GM12878 (cell line): ENCODE data around the gene ULBP2. TPM values are rescaled to one million over a fixed set of nuclear protein-coding genes. Genes with fewer than 3 reads are reported as not detected.
"Not testable (repeated sequence)": the region's sequence is repeated elsewhere in the genome, so short reads cannot be mapped to it uniquely, and the experiment has no call there.

Experiments
- ATAC-seq: fragments of 200-7000 bp; cut with Tn5 transposase; 3 replicates; pipeline ENCODE4 v1.9.1; 2020; ENCODE audit warnings: mild to moderate bottlenecking, moderate library complexity
- BruUV-seq: library from RNA; stranded (reverse); fragments of 400-500 nt; replicated peaks from 2 replicates; lab custom pipeline; 2021; lab: Mats Ljungman, UMichigan
- CTCF ChIA-PET: fragments of 300-600 bp; sonication (Branson Sonifier 250); formaldehyde crosslinking; extraction: SDS; loops from one replicate; lab custom pipeline; 2021; ENCODE audit warnings: inconsistent platforms; lab: Yijun Ruan, JAX
- POLR2A ChIA-PET: fragments of 350-600 bp; formaldehyde crosslinking; extraction: SDS; loops from one replicate; lab custom pipeline; 2021; ENCODE audit warnings: inconsistent platforms; lab: Charles Lee
- RAD21 ChIA-PET: fragments of 300-600 bp; sonication (Branson Sonifier 250); formaldehyde crosslinking; loops from one replicate; lab custom pipeline; 2023; ENCODE audit warnings: antibody characterized with exemption; ENCODE audit not compliant: unreplicated experiment; lab: Charles Lee
- SMC1A ChIA-PET: fragments of 300-600 bp; sonication (Branson Sonifier 250); formaldehyde crosslinking; loops from one replicate; lab custom pipeline; 2023; ENCODE audit not compliant: unreplicated experiment, uncharacterized antibody; lab: Charles Lee
- DNase-seq: peaks from one replicate; pipeline ENCODE4 v3.0.0-alpha.2; 2011; ENCODE audit warnings: low read depth, low spot score
- FAIRE-seq: peaks from 3 replicates; lab custom pipeline; 2011; peaks lifted over from hg19 to GRCh38; lab: Jason Lieb, UNC
- H2AFZ ChIP-seq: 2 replicates; pipeline ENCODE4 v1.6.0; 2011; ENCODE audit warnings: low read depth, low read length, control low read depth; ENCODE audit not compliant: control insufficient read depth
- H3K27ac ChIP-seq: 2 replicates; pipeline ENCODE4 v1.5.1; 2011; ENCODE audit warnings: control low read depth; ENCODE audit not compliant: control insufficient read depth, insufficient read depth
- H3K27me3 ChIP-seq, 2 experiments: replicated peaks in 1 of 2; 2 replicates each; pipeline versions ENCODE4 v1.6.0 to v1.6.1; 2011; ENCODE audit warnings: low read length in 1 of 2; ENCODE audit not compliant: control insufficient read depth in 2 of 2, insufficient read depth in 2 of 2
- H3K36me3 ChIP-seq, 2 experiments: 2 replicates each; pipeline ENCODE4 v1.5.1; 2011; ENCODE audit warnings: low read length in 1 of 2; ENCODE audit not compliant: control insufficient read depth in 2 of 2, insufficient read depth in 2 of 2
- H3K4me1 ChIP-seq: 2 replicates; pipeline ENCODE4 v1.6.1; 2011; ENCODE audit warnings: mild to moderate bottlenecking, low read length, moderate library complexity, mixed read lengths; ENCODE audit not compliant: control insufficient read depth, insufficient read depth
- H3K4me2 ChIP-seq: 2 replicates; pipeline ENCODE4 v1.6.0; 2011; ENCODE audit warnings: control low read depth; ENCODE audit not compliant: control insufficient read depth, insufficient read depth
- H3K4me3 ChIP-seq: fragments of 200-600 bp; sonication (generic); 2 replicates; pipeline ENCODE4 v1.5.1; 2016
- H3K79me2 ChIP-seq: 2 replicates; pipeline ENCODE4 v1.6.0; 2011; ENCODE audit warnings: low read length; ENCODE audit not compliant: control insufficient read depth, insufficient read depth
- H3K9ac ChIP-seq: 2 replicates; pipeline ENCODE4 v1.8.0; 2011; ENCODE audit warnings: low read length, control low read depth, mixed read lengths; ENCODE audit not compliant: control insufficient read depth, insufficient read depth
- H3K9me3 ChIP-seq: replicated peaks from 3 replicates; pipeline ENCODE4 v1.5.1; 2011; ENCODE audit warnings: mild to moderate bottlenecking, low read length; ENCODE audit not compliant: control insufficient read depth, insufficient read depth
- H4K20me1 ChIP-seq: 2 replicates; pipeline ENCODE4 v1.6.0; 2011; ENCODE audit not compliant: control insufficient read depth, insufficient read depth
- CBFB ChIP-seq: IDR thresholded peaks from 2 replicates; pipeline ENCODE4 v1.6.1; 2016; ENCODE audit warnings: antibody characterized with exemption, low read depth
- E2F4 ChIP-seq: IDR thresholded peaks from 2 replicates; pipeline ENCODE4 v1.6.1; 2012; ENCODE audit warnings: low read depth, low read length, improper control_type of control experiment
- EP300 ChIP-seq, 2 experiments: fragments of 150-350 bp in 1 of 2; IDR thresholded peaks; 2 replicates each; pipeline ENCODE4 v1.6.1; 2011 to 2012; ENCODE audit warnings: low read depth in 2 of 2, low read length in 2 of 2, borderline replicate concordance in 1 of 2, improper control_type of control experiment in 1 of 2, inconsistent platforms in 1 of 2; ENCODE audit not compliant: control insufficient read depth in 1 of 2
- IRF4 ChIP-seq: IDR thresholded peaks from 2 replicates; pipeline ENCODE4 v1.6.1; 2011; ENCODE audit warnings: low read depth, low read length
- WGBS: methylation state at CpG from one replicate; pipeline ENCODE4 v1.1.6; 2016; ENCODE audit warnings: low lambda C conversion rate; ENCODE audit not compliant: insufficient replicate concordance, insufficient coverage; ENCODE audit errors: missing lambda C conversion rate; 5-methylcytosine and 5-hydroxymethylcytosine counted together
- in situ Hi-C: fragments of 300-500 bp; cut with MboI; formaldehyde crosslinking; loops from 9 replicates; pipeline ENCODE4 v1.14.3; 2018; ENCODE audit warnings: mixed read lengths
- intact Hi-C: fragments of 100-400 bp; cut with micrococcal nuclease; formaldehyde crosslinking; loops from one replicate; pipeline ENCODE4 v1.14.2; 2022; ENCODE audit not compliant: unreplicated experiment
- polyA plus RNA-seq, 11 experiments: library from polyadenylated mRNA; depleted of rRNA in 4 of 11; unstranded in 6 of 11; stranded (reverse) in 5 of 11; fragments of >200 nt; fragmentation: Nextera tagmentation in 4 of 11; fragmentation: Illumina TruSeq in 1 of 11; extraction: Ambion mirVana in 4 of 11; extraction: Trizol in 1 of 11; gene quantifications; 1 replicate in 1 of 11; 2 replicates in 10 of 11; pipeline versions ENCODE4 v1.2.1 to v1.2.3, GENCODE V29; 2011 to 2016; ENCODE audit warnings: inconsistent platforms in 2 of 11, missing spikeins in 2 of 11, low read depth in 1 of 11
- total RNA-seq, 4 experiments: library from RNA; depleted of rRNA in 3 of 4; stranded (reverse); fragments of >200 nt in 3 of 4; fragmentation: Illumina TruSeq in 1 of 4; extraction: Trizol in 1 of 4; gene quantifications; 2 replicates each; pipeline versions ENCODE4 v1.2.1 to v1.2.3, GENCODE V29; 2013 to 2021
- TF ChIP-seq, protein P1 (sequence below): fragments of 450-650 bp; IDR thresholded peaks from 2 replicates; pipeline ENCODE4 v1.6.1; 2016; ENCODE audit warnings: mild to moderate bottlenecking, moderate library complexity, borderline replicate concordance

Gene ULBP2
- total and polyA plus RNA-seq, 10 of the 15 experiments (the other 5 are each of a cell fraction or from before 2014, with no cell fraction given): 0.16 to 2.5 (median 0.22) TPM; not detected in 3

GRCh38 chr6:149918151-149918905, 23.5 kb upstream of the ULBP2 start (continued):
- TF ChIP-seq, protein P1, sequence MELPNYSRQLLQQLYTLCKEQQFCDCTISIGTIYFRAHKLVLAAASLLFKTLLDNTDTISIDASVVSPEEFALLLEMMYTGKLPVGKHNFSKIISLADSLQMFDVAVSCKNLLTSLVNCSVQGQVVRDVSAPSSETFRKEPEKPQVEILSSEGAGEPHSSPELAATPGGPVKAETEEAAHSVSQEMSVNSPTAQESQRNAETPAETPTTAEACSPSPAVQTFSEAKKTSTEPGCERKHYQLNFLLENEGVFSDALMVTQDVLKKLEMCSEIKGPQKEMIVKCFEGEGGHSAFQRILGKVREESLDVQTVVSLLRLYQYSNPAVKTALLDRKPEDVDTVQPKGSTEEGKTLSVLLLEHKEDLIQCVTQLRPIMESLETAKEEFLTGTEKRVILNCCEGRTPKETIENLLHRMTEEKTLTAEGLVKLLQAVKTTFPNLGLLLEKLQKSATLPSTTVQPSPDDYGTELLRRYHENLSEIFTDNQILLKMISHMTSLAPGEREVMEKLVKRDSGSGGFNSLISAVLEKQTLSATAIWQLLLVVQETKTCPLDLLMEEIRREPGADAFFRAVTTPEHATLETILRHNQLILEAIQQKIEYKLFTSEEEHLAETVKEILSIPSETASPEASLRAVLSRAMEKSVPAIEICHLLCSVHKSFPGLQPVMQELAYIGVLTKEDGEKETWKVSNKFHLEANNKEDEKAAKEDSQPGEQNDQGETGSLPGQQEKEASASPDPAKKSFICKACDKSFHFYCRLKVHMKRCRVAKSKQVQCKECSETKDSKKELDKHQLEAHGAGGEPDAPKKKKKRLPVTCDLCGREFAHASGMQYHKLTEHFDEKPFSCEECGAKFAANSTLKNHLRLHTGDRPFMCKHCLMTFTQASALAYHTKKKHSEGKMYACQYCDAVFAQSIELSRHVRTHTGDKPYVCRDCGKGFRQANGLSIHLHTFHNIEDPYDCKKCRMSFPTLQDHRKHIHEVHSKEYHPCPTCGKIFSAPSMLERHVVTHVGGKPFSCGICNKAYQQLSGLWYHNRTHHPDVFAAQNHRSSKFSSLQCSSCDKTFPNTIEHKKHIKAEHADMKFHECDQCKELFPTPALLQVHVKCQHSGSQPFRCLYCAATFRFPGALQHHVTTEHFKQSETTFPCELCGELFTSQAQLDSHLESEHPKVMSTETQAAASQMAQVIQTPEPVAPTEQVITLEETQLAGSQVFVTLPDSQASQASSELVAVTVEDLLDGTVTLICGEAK: no peak
- TF ChIP-seq EP300 (IDR thresholded peaks at IDR 0.05; ENCODE audit: borderline replicate concordance in 1 of 2, control insufficient read depth in 1 of 2, low read depth in 2 of 2, low read length in 2 of 2) (no peak), IRF4 (no peak), E2F4 (no peak), CBFB (no peak)

- H3K27me3 ChIP-seq, H3K4me3 ChIP-seq, intact Hi-C loops, RAD21 ChIA-PET, H3K79me2 ChIP-seq, H3K9me3 ChIP-seq, ATAC-seq, H3K9ac ChIP-seq, H3K27ac ChIP-seq, SMC1A ChIA-PET, H3K4me1 ChIP-seq, H2AFZ ChIP-seq, DNase-seq, H4K20me1 ChIP-seq, H3K36me3 ChIP-seq, BruUV-seq, FAIRE-seq, POLR2A ChIA-PET, H3K4me2 ChIP-seq, CTCF ChIA-PET, in situ Hi-C loops: not testable (repeated sequence)
- WGBS: 9% methylated on average over 11 of the region's 11 CpGs
These were observed 22.5 kb upstream of the ULBP2 start for GRCh38 chr6:149919126-149919833.
